Omental fat pad (tissue), 4 donors: ENCODE results near the gene TAF8. TPM values are rescaled to one million over a fixed set of nuclear protein-coding genes. Genes with fewer than 3 reads are reported as not detected.

Experiments
- ATAC-seq: fragments of 150-250 bp; one replicate; pipeline ENCODE4 v1.9.1; 2016; ENCODE audit warnings: mild to moderate bottlenecking, moderate library complexity; ENCODE audit not compliant: low FRiP score
- DNase-seq: peaks from one replicate; pipeline ENCODE4 v3.0.0-alpha.2; 2019; ENCODE audit warnings: low spot score
- total RNA-seq, 4 donors: library from RNA; depleted of rRNA; stranded (reverse); fragments of >200 nt; gene quantifications; one replicate each; pipeline ENCODE4 v1.1.0, GENCODE V29; 2016
- TF ChIP-seq, protein P1 (sequence below), 3 donors: fragments of 450-650 bp; IDR thresholded peaks; one replicate each; pipeline ENCODE4 v1.5.1; 2016 to 2017; ENCODE audit warnings: antibody characterized with exemption in 3 of 3, mild to moderate bottlenecking in 3 of 3, moderate library complexity in 2 of 3

TAF8 gene
- total RNA-seq, 4 donors from 2014 or later = 24.3 to 41.4 (median 26.1) TPM

DNA sequence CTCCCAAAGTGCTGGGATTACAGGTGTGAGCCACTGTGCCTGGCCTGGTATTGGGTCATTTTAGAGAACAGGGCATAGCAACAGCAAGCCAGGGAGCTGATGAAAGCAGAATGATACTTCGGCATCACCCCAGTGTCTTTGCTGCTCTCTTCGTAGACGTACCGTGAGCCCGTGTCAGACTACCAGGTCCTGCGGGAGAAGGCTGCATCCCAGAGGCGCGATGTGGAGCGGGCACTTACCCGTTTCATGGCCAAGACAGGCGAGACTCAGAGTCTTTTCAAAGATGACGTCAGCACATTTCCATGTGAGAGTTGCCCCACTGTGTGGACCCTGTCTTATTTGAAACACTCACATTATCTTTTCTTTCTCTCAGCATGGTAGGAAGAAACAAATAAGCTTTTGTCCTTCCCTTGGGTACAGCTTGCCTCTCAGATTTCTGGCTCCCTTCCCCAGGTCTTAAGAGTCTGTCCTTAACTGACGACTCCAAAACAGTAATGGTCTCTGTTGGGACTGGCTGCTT lies 15.9 kb downstream of the TAF8 start:
- TF ChIP-seq, protein P1, sequence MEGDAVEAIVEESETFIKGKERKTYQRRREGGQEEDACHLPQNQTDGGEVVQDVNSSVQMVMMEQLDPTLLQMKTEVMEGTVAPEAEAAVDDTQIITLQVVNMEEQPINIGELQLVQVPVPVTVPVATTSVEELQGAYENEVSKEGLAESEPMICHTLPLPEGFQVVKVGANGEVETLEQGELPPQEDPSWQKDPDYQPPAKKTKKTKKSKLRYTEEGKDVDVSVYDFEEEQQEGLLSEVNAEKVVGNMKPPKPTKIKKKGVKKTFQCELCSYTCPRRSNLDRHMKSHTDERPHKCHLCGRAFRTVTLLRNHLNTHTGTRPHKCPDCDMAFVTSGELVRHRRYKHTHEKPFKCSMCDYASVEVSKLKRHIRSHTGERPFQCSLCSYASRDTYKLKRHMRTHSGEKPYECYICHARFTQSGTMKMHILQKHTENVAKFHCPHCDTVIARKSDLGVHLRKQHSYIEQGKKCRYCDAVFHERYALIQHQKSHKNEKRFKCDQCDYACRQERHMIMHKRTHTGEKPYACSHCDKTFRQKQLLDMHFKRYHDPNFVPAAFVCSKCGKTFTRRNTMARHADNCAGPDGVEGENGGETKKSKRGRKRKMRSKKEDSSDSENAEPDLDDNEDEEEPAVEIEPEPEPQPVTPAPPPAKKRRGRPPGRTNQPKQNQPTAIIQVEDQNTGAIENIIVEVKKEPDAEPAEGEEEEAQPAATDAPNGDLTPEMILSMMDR (IDR thresholded peaks at IDR 0.05) = no peak
- DNase-seq (no peak), ATAC-seq (no peak)

DNA sequence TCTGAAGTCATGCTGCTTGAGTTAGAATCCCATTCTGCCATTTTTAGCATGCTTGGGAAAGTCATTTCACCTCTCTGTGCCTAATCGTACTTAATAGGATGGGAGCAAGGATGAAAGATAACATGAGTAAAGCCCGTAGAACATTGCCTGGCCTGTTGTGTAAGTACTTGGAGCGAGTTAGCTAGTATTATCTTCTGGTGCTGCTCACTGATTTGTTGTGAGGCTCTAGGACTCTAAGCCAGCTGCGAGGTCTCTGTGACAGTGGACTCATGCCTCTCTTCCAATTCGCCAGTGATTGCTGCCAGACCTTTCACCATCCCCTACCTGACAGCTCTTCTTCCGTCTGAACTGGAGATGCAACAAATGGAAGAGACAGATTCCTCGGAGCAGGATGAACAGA lies 17.8 kb downstream of the TAF8 start:
- DNase-seq (no peak), ATAC-seq (no peak)
- TF ChIP-seq, protein P1 (IDR thresholded peaks at IDR 0.05) = no peak

DNA sequence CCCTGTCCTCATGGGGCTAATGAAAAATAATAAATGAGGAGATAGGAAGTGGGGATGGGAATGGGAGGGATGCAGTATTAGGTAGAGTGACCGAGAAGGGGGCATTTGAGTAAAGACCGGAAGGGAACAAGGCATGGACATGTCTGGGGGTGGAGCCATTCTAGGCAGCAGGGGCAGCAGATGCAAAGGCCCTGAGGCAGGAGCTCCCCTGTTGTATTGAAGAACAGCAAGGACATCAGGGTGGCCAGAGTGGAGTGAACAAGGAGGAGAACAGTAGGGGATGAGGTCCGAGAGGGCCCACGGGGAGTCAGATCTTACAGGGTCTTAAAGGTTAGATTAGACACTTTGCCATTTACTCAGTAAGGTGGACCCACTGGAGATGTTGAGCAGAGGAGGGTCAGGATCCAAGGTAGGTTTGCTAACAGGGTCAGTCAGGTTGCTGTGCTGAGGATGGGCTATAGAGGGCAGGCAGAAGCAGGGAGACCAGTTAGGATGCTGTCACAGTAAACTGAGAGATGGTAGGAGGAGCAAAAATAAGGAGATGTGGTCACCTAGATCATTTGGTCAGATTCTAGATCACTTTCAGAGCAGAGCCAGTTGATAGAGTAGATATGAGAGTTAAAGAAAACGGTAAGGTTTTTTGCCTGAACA lies 18.7 kb downstream of the TAF8 start:
- no peak for DNase-seq
- TF ChIP-seq, protein P1 (IDR thresholded peaks at IDR 0.05) = no peak
- ATAC-seq = no peak

DNA sequence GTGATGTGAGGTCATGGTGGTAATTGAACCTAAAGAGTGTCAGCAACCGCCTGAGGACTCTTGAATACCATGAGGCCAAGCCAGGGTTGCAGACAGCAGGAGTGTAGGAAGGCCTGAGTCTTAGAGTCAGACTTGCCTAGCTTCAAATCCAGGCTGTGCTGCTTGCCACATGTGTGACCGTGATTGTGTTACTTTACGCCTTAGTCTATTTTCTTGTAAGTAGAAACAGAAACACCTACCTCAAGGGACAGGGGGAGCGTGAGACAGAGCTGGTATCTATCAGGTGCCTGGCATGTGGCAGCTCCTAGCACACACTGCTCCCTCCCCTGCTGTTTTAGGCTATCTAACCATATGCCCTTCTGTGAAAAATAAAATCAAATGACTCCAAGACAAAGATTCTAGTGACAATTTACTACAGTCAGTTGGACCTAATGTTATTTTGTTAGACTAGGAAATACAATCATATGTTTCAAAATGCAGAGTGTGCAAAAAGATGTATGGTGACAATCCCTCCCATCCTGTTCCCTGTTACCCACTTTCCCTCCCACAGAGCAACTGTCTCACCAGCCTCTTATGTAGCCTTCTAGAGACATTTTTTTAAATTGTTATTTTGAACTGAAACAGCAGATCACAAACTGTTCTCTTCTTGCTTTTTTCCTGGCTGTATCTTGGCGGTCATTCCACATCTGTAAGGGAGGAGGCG lies 21.7 kb downstream of the TAF8 start:
- no peak for DNase-seq
- TF ChIP-seq, protein P1 (IDR thresholded peaks at IDR 0.05) = no peak
- ATAC-seq = no peak

DNA sequence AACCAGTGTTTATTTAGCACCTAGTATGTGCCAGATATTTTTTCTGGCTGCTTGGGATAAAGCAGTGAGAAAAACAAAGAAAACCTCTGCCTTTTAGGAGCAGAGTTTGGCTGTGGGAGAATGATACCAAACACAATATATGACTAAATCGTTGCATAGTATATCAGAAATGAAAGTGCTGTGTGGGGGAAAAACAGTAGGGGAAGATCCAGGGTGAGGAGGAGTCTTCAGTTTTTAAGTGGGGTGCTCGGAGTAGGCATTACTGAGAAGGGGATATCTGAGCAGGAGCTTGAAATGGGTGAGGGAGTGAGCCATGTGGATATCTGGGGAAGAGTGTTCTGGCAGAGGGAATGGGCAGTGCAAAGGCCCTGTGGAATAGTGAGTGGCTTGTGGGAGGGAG lies 23.0 kb downstream of the TAF8 start:
- ATAC-seq (no peak), DNase-seq (no peak)
- TF ChIP-seq, protein P1 (IDR thresholded peaks at IDR 0.05) = no peak

DNA sequence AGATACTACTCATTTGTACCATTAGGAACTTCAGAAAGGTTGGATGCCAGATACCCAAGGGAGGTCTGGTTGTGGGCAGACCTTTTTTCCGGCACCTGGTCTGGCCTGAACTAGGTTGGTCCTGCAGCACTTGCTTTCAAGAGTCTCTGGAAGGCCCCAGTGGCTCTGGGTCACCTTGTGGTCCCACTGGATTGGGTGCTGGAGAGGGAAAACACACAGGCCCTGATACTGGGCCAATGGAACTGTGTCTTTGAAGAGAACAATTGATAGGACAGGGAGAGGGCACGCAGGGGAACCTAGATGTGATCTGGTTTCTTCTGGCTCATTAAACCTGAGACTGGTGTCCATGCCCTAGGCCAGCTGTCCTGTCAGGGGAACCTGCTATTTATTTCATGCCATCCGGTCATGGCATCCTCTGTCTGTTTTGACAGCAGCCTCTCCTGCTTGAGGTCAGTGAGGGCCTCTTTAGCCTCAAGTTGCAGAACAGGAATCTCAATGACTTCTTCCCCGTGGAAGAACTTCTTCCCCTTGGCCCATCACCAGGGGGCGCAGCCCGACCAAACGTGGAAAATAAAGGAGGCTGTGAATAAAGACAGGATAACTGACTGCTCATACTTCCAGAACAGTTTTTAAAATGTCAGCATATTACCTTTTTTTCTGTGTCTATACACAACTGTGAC lies 25.0 kb downstream of the TAF8 start:
- ATAC-seq = no peak
- DNase-seq = peak; percentile 78
- TF ChIP-seq, protein P1 (IDR thresholded peaks at IDR 0.05) = peak in 2 of 3 donors; percentile 21 to 68
